ENCODE data around the gene SREBF1. TPM values are rescaled to one million over a fixed set of nuclear protein-coding genes. Genes with fewer than 3 reads are reported as not detected.

Gene SREBF1
- total RNA-seq, 1 experiment from 2014 or later, result 230 TPM

GRCh38 chr17:17839791-17840707 is 3.3 kb upstream of the SREBF1 start:
- CTCF ChIA-PET, result interaction anchor here (0.6 kb wide), 1 partner anchor 29 kb away, joined by 8 read pairs; no protein-coding TSS in a partner anchor
- Histone ChIP-seq H3K27me3 (ENCODE audit: control insufficient read depth, insufficient read depth, low read length) (no peaks in the 10 kb centered on the region), H3K4me1 (ENCODE audit: control insufficient read depth, insufficient read depth, low read length) (peaks cover 55% of the 10 kb centered on the region), H3K27ac (ENCODE audit: low read length) (peak overlapping the region; percentile 98), H3K9me3 (ENCODE audit: control insufficient read depth, insufficient read depth, low read depth, low read length) (no peaks in the 10 kb centered on the region), H3K36me3 (ENCODE audit: control insufficient read depth, insufficient read depth, low read length) (no peaks in the 10 kb centered on the region), H3K4me3 (ENCODE audit: low read depth in 2 of 2, low read length in 2 of 2) (peak overlapping the region; percentile 36 to 46)
- DNase-seq (ENCODE audit: low read depth, low spot score) (no peak), ATAC-seq (peak; percentile 74)
- POLR2A ChIA-PET, result interaction anchor here (0.5 kb wide), 1 partner anchor 262 kb away, joined by 5 read pairs; no protein-coding TSS in a partner anchor
- intact Hi-C loops (cut with micrococcal nuclease; ENCODE audit: unreplicated experiment) (no loop called here), in situ Hi-C loops (cut with HindIII; ENCODE audit: low pct_unique_long_range_greater_than_20kb, low sequenced_read_pairs) (no loop called here)
- no TSS peak for BruUV-seq (replicated peaks)
- TF ChIP-seq SIN3A (IDR thresholded peaks at IDR 0.05; ENCODE audit: borderline replicate concordance, insufficient read depth, low read depth, low read length), result no peak
- peak; percentile 59; the same call in 1 of the 2 replicates for TF ChIP-seq POLR2AphosphoS5 (IDR thresholded peaks at IDR 0.05; ENCODE audit: low read depth, low read length)

- H3K4me3 ChIP-seq (ENCODE audit: low read depth in 2 of 2, low read length in 2 of 2), result no peak overlapping the region
- H3K27ac ChIP-seq (ENCODE audit: low read length), result peak overlapping the region; percentile 98
- no peaks in the 10 kb centered on the region for H3K36me3 ChIP-seq (ENCODE audit: control insufficient read depth, insufficient read depth, low read length)
- TF ChIP-seq SIN3A (IDR thresholded peaks at IDR 0.05; ENCODE audit: borderline replicate concordance, insufficient read depth, low read depth, low read length) (no peak), POLR2AphosphoS5 (IDR thresholded peaks at IDR 0.05; ENCODE audit: low read depth, low read length) (peak; percentile 57; the same call in 1 of the 2 replicates)
- CTCF ChIA-PET, result no interaction called here
- intact Hi-C loops (cut with micrococcal nuclease; ENCODE audit: unreplicated experiment), result no loop called here
- ATAC-seq (no peak), DNase-seq (ENCODE audit: low read depth, low spot score) (no peak)
- H3K4me1 ChIP-seq (ENCODE audit: control insufficient read depth, insufficient read depth, low read length), result peaks cover 67% of the 10 kb centered on the region
- in situ Hi-C loops (cut with HindIII; ENCODE audit: low pct_unique_long_range_greater_than_20kb, low sequenced_read_pairs), result no loop called here
- no peaks in the 10 kb centered on the region for H3K27me3 ChIP-seq (ENCODE audit: control insufficient read depth, insufficient read depth, low read length)
- H3K9me3 ChIP-seq (ENCODE audit: control insufficient read depth, insufficient read depth, low read depth, low read length), result no peaks in the 10 kb centered on the region
- POLR2A ChIA-PET, result interaction anchor here (0.6 to 2.2 kb wide), 2 partner anchors 11 to 156 kb away, joined by 8 read pairs; no protein-coding TSS in a partner anchor
- BruUV-seq (replicated peaks), result no TSS peak
Measured at GRCh38 chr17:17837966-17838962, 1.5 kb upstream of the SREBF1 start.

GRCh38 chr17:17837380-17837821 is 615 bp upstream of the SREBF1 start:
- no peak for ATAC-seq
- no peak for TF ChIP-seq SIN3A (IDR thresholded peaks at IDR 0.05; ENCODE audit: borderline replicate concordance, insufficient read depth, low read depth, low read length)
- TF ChIP-seq CTCF (IDR thresholded peaks at IDR 0.05), result no peak
- no peak for TF ChIP-seq POLR2AphosphoS5 (IDR thresholded peaks at IDR 0.05; ENCODE audit: low read depth, low read length)
- TF ChIP-seq TCF7L2 (IDR thresholded peaks at IDR 0.05; ENCODE audit: low read depth, low read length), result no peak
- no peak for TF ChIP-seq REST (IDR thresholded peaks at IDR 0.05; ENCODE audit: insufficient read depth in 1 of 2, low read depth in 2 of 2, low read length in 1 of 2)
- no peak for DNase-seq (ENCODE audit: low read depth, low spot score)
- BruUV-seq (replicated peaks), result TSS peak; percentile 89
- ChIA-PET CTCF (no interaction called here), POLR2A (interaction anchor here (2.2 kb wide), 1 partner anchor 10 kb away, joined by 8 read pairs; no protein-coding TSS in a partner anchor)
- Histone ChIP-seq H3K27me3 (ENCODE audit: control insufficient read depth, insufficient read depth, low read length) (no peaks in the 10 kb centered on the region), H3K4me1 (ENCODE audit: control insufficient read depth, insufficient read depth, low read length) (peaks cover 64% of the 10 kb centered on the region), H3K9me3 (ENCODE audit: control insufficient read depth, insufficient read depth, low read depth, low read length) (no peaks in the 10 kb centered on the region), H3K36me3 (ENCODE audit: control insufficient read depth, insufficient read depth, low read length) (no peaks in the 10 kb centered on the region), H3K4me3 (ENCODE audit: low read depth in 2 of 2, low read length in 2 of 2) (peak overlapping the region; percentile 64 to 72), H3K27ac (ENCODE audit: low read length) (peak overlapping the region; percentile 98)
- in situ Hi-C loops (cut with HindIII; ENCODE audit: low pct_unique_long_range_greater_than_20kb, low sequenced_read_pairs), result no loop called here
- intact Hi-C loops (cut with micrococcal nuclease; ENCODE audit: unreplicated experiment), result no loop called here
